DOHH2 (cell line): ENCODE measurements around the gene KCNC1.

Experiments
- H3F3A ChIP-seq: fragments of 200-600 bp; sonication (generic), shearing (Covaris generic); 2 replicates; pipeline ENCODE4 v1.6.0; 2016; ENCODE audit warnings: antibody characterized with exemption, mild to moderate bottlenecking; ENCODE audit not compliant: control insufficient read depth, insufficient read depth
- H3K27ac ChIP-seq: fragments of 200-600 bp; sonication (generic); 2 replicates; pipeline ENCODE4 v1.5.1; 2014; ENCODE audit warnings: low read depth, mild to moderate bottlenecking, low read length, moderate library complexity
- H3K27me3 ChIP-seq: fragments of 200-600 bp; sonication (generic); 2 replicates; pipeline ENCODE4 v1.6.1; 2014; ENCODE audit warnings: mild to moderate bottlenecking, low read length, mixed read lengths; ENCODE audit not compliant: control insufficient read depth
- H3K36me3 ChIP-seq: fragments of 200-600 bp; sonication (generic); 2 replicates; pipeline ENCODE4 v1.6.1; 2014; ENCODE audit warnings: mild to moderate bottlenecking, low read length, moderate library complexity, mixed read lengths; ENCODE audit not compliant: control insufficient read depth
- H3K4me1 ChIP-seq: fragments of 200-600 bp; sonication (generic); 2 replicates; pipeline ENCODE4 v1.6.1; 2014; ENCODE audit warnings: mild to moderate bottlenecking, low read length, mixed read lengths; ENCODE audit not compliant: control insufficient read depth
- H3K4me2 ChIP-seq: fragments of 200-600 bp; sonication (generic); 2 replicates; pipeline ENCODE4 v1.6.0; 2014; ENCODE audit warnings: mild to moderate bottlenecking, low read length, moderate library complexity
- H3K4me3 ChIP-seq: fragments of 200-600 bp; sonication (generic); 2 replicates; pipeline ENCODE4 v1.5.1; 2014; ENCODE audit warnings: mild to moderate bottlenecking, low read length, mixed read lengths
- H3K79me2 ChIP-seq: fragments of 200-600 bp; sonication (generic); 2 replicates; pipeline ENCODE4 v1.6.1; 2014; ENCODE audit warnings: mild to moderate bottlenecking, low read length, mixed read lengths; ENCODE audit not compliant: control insufficient read depth
- H3K9me2 ChIP-seq: fragments of 200-600 bp; sonication (generic); replicated peaks from 2 replicates; pipeline ENCODE4 v1.6.1; 2014; ENCODE audit warnings: mild to moderate bottlenecking, low read length, mixed read lengths; ENCODE audit not compliant: control insufficient read depth
- H3K9me3 ChIP-seq: fragments of 200-600 bp; sonication (generic); 2 replicates; pipeline ENCODE4 v1.6.1; 2014; ENCODE audit warnings: antibody characterized with exemption, low read length, mixed read lengths; ENCODE audit not compliant: control insufficient read depth, insufficient read depth
- H4K20me1 ChIP-seq: fragments of 200-600 bp; sonication (generic); 2 replicates; pipeline ENCODE4 v1.6.0; 2014; ENCODE audit warnings: low read depth, mild to moderate bottlenecking, antibody characterized with exemption, low read length, moderate library complexity; ENCODE audit not compliant: control insufficient read depth, insufficient read depth
- EZH2phosphoT487 ChIP-seq: fragments of 200-600 bp; sonication (generic); IDR thresholded peaks from 2 replicates; pipeline ENCODE4 v1.6.1; 2017; ENCODE audit warnings: borderline replicate concordance, mild to moderate bottlenecking, antibody characterized with exemption, low read length, moderate library complexity, mixed read lengths
- TF ChIP-seq, protein P1 (sequence below): fragments of 200-600 bp; sonication (generic); IDR thresholded peaks from one replicate; pipeline ENCODE4 v1.5.1; 2014; ENCODE audit warnings: antibody characterized with exemption, mild to moderate bottlenecking, low read depth, low read length; ENCODE audit not compliant: poor library complexity, severe bottlenecking

The KCNC1 gene

GRCh38 chr11:17734418-17734911, at the start of gene KCNC1:
TSS of gene KCNC1 (plus strand) at chr11:17734781. CDS start at chr11:17736003, 1,222 bp downstream.
- TF ChIP-seq, protein P1, sequence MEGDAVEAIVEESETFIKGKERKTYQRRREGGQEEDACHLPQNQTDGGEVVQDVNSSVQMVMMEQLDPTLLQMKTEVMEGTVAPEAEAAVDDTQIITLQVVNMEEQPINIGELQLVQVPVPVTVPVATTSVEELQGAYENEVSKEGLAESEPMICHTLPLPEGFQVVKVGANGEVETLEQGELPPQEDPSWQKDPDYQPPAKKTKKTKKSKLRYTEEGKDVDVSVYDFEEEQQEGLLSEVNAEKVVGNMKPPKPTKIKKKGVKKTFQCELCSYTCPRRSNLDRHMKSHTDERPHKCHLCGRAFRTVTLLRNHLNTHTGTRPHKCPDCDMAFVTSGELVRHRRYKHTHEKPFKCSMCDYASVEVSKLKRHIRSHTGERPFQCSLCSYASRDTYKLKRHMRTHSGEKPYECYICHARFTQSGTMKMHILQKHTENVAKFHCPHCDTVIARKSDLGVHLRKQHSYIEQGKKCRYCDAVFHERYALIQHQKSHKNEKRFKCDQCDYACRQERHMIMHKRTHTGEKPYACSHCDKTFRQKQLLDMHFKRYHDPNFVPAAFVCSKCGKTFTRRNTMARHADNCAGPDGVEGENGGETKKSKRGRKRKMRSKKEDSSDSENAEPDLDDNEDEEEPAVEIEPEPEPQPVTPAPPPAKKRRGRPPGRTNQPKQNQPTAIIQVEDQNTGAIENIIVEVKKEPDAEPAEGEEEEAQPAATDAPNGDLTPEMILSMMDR, result no peak
- TF ChIP-seq EZH2phosphoT487, result no peak
- Histone ChIP-seq H3K9me3 (no peaks in the 10 kb centered on the region), H3K4me1 (no peaks in the 10 kb centered on the region), H4K20me1 (no peaks in the 10 kb centered on the region), H3K27me3 (peaks cover 12% of the 10 kb centered on the region), H3K9me2 (no peaks in the 10 kb centered on the region), H3F3A (no peaks in the 10 kb centered on the region), H3K79me2 (no peaks in the 10 kb centered on the region), H3K36me3 (no peaks in the 10 kb centered on the region), H3K27ac (no peak within 1 kb of the TSS), H3K4me2 (peak within 1 kb of the TSS; percentile 50), H3K4me3 (peak within 1 kb of the TSS; percentile 30; the same call in 1 of the 2 replicates)

DNA sequence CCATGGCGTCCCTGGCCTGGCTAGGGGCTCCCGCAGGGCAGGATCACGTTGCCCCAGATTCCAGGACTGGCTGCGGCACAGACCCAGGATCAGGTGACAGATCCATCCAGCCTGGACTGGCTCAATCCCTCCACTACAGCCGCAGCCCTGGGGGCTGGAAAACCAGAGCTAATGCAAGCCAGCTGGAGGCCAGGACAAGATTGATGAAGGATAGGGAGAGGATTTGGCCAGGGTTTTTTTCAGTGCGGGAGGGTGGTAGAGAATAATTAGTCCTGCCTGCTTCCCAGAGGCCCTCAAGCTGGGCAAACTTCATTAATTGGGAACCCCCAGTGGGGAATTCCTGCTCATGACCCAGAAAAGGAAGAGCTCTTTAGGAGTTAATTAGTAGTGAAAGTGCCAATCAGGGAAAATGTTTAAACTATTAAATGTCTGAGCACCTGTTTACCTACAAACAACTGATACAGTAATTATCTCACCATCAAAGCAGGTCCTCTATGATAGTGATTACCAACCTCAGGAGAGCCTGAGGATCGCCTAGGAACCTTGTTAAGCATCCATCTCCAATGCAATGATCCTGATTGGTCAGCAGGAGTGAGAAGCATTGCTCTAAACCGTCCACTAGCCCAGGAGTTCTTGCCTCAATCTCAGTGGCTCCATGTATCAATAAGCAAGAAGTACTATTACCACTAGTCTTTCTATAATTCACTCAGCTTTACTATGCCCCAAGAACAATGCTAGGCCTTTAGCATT, 48.2 kb upstream of the KCNC1 start:
- Histone ChIP-seq H3K36me3 (no peaks in the 10 kb centered on the region), H3K4me3 (no peak overlapping the region), H3K9me3 (no peaks in the 10 kb centered on the region), H3K27me3 (peaks cover 4% of the 10 kb centered on the region; the same call in 1 of the 2 replicates), H3K27ac (no peak overlapping the region), H4K20me1 (no peaks in the 10 kb centered on the region), H3K4me1 (no peaks in the 10 kb centered on the region), H3K4me2 (no peak overlapping the region), H3F3A (no peaks in the 10 kb centered on the region), H3K9me2 (no peaks in the 10 kb centered on the region), H3K79me2 (no peaks in the 10 kb centered on the region)
- no peak for TF ChIP-seq EZH2phosphoT487
- TF ChIP-seq, protein P1, result no peak

GRCh38 chr11:17687946-17688670, 46.5 kb upstream of the KCNC1 start:
- Histone ChIP-seq H3K4me1 (no peaks in the 10 kb centered on the region), H3K27me3 (peaks cover 11% of the 10 kb centered on the region; the same call in 1 of the 2 replicates), H3K4me2 (no peak overlapping the region), H3K9me3 (no peaks in the 10 kb centered on the region), H3F3A (no peaks in the 10 kb centered on the region), H3K9me2 (no peaks in the 10 kb centered on the region), H4K20me1 (no peaks in the 10 kb centered on the region), H3K27ac (no peak overlapping the region), H3K4me3 (no peak overlapping the region), H3K36me3 (no peaks in the 10 kb centered on the region), H3K79me2 (no peaks in the 10 kb centered on the region)
- TF ChIP-seq EZH2phosphoT487, result no peak
- TF ChIP-seq, protein P1, result no peak
